GOT3 (cell line): ENCODE results near the gene TTC29.
"Not testable (repeated sequence)": the region's sequence is repeated elsewhere in the genome, so short reads cannot be mapped to it uniquely, and the experiment has no call there.

Source experiments
- DNase-seq: peaks from one replicate; lab custom pipeline; 2025; ENCODE audit warnings: mixed read lengths; lab: John Stamatoyannopoulos, UW

The TTC29 gene

DNA sequence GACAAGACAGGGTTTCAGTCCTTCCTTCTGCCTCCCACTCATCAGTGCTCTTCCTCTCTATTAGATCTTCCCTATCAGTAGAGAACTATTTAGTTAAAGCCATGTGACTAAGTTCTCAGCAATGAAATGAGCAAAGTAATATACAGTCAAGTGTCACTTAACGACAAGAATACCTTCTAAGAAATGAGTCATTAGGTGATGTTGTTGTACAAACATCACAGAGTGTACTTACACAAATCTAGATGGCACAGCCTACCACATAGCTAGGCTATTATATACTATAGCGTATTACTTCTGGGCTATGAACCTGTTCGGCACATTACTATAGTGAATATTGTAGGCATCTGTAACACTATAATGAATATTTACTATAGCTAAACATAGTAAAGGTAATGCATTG is 235.7 kb downstream of the TTC29 start:
- no peak for DNase-seq

GRCh38 chr4:146699910-146700309 is 245.8 kb downstream of the TTC29 start:
- no peak for DNase-seq

- no peak for DNase-seq
Observed at GRCh38 chr4:146674829-146675570, 270.7 kb downstream of the TTC29 start.

DNA sequence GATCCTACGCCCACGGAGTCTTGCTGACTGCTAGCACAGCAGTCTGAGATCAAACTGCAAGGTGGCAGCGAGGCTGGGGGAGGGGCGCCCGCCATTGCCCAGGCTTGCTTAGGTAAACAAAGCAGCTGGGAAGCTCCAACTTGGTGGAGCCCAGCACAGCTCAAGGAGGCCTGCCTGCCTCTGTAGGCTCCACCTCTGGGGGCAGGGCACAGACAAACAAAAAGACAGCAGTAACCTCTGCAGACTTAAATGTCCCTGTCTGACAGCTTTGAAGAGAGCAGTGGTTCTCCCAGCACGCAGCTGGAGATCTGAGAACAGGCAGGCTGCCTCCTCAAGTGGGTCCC is 281.7 kb downstream of the TTC29 start:
- DNase-seq, result not testable (repeated sequence)

DNA sequence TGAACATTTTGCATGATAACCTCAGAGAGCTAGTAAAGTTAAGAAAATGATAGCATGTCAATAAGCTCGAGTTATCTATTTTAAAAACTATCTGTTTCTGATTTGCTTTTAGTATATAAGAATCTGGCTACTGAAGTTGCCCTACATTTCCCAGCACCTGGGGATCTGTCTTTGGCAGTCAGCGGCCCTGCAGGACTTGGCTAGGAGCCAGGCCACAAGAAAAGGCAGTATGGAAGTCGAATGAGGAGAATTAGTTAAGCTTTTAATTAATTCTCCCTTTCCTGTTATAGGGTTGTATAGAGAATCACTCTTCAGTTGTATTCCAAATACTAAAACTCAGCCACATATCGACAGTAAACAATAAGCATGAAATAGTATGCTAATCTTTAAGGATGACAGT is 284.3 kb downstream of the TTC29 start:
- DNase-seq, result no peak
